HK-2 (cell line): ENCODE measurements around the gene RNF145.
"Not testable (repeated sequence)": the region's sequence is repeated elsewhere in the genome, so short reads cannot be mapped to it uniquely, and the experiment has no call there.

Experiments
- DNase-seq: peaks from one replicate; pipeline ENCODE4 v3.0.0-alpha.2; 2018; ENCODE audit not compliant: unreplicated experiment

RNF145 gene, protein sequence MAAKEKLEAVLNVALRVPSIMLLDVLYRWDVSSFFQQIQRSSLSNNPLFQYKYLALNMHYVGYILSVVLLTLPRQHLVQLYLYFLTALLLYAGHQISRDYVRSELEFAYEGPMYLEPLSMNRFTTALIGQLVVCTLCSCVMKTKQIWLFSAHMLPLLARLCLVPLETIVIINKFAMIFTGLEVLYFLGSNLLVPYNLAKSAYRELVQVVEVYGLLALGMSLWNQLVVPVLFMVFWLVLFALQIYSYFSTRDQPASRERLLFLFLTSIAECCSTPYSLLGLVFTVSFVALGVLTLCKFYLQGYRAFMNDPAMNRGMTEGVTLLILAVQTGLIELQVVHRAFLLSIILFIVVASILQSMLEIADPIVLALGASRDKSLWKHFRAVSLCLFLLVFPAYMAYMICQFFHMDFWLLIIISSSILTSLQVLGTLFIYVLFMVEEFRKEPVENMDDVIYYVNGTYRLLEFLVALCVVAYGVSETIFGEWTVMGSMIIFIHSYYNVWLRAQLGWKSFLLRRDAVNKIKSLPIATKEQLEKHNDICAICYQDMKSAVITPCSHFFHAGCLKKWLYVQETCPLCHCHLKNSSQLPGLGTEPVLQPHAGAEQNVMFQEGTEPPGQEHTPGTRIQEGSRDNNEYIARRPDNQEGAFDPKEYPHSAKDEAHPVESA

DNA sequence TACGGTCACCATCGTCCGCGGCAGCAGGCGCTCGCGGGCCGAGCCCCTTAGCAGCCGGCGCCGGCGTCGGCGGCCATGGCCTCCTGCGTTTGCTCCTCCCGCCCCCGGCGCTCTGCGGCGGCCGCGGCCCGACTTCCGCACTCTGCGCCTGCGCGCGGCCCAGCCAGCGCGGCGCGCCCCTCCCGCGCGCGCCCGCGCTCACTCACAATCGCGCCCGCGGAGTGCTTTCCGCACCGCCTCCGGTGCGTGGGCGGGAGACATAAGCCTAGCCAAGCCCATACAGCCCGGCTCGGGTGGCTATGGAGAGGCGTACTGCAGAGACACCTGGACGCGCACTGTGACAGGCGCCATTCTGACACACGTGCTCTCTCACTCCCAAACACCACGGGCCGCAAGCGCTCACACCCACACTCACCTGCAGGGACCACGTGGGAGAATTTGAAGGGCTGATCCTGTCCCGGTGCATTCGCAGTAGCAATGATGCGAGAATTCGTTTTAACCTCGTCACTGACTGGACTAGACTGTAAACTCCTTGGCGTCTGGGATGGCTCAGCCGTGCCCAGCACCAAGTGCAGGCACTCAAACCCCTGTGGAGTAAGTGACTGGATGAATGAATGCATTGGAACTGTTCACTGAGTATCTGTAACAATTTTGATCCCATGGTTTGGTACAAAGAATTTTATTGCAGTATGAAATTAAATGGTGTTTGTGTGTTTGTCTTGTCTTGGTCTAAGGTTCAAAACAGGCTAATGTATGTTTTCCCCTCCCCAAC is at the start of gene RNF145:
Gene RNF145, minus strand, starts transcription at position 116 of the 772 bp plus-strand sequence. CDS start 5,936 bp downstream, outside the sequence.
- peak; percentile 76 for DNase-seq

DNA sequence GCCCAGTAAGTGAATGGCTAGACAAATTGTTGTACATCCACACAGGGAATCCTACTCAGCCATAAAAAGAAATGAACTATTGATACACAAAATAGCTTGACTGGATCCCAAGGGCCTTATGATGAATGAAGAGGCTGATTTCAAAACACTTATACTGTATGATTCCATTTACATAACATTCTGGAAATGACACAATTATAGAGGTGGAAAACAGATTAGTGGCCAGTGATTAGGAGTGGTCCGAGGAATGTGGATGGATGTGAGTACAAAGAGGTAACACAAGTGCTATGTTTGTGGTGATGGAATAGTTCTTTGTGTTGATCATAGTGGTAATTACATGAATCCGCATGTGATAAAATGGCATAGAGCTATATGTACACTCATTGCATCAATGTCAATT is 49.0 kb upstream of the RNF145 start:
- no peak for DNase-seq

DNA sequence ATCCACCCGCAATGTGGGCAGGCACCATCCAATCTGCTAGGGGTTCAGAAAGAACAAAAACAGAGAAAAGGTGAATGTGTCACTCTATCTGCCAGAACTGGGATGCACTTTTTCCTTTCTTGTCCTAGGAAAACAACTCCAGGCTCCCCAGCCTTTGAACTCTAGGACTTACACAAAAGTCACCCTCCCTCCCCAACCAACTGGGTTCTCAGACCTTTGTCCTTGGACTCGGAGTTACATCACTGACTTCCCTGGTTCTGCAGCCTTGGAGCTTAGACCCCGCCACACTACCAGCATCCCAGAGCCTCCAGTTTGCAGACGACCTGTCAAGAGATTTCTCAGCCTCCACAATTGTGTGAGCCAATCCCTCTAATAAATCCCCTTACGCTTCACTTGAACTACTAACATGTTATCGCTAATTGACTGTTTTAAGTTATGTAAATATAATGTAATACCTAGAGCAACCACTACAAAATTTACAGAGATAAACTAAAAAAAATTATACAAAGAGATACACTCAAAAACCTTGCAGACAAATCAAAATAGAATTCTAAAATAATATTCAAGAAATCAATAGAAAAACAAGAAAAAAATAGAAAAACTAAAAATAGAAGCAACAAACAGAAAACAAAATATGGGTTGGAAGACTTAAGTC is 48.4 kb upstream of the RNF145 start:
- no peak for DNase-seq

DNA sequence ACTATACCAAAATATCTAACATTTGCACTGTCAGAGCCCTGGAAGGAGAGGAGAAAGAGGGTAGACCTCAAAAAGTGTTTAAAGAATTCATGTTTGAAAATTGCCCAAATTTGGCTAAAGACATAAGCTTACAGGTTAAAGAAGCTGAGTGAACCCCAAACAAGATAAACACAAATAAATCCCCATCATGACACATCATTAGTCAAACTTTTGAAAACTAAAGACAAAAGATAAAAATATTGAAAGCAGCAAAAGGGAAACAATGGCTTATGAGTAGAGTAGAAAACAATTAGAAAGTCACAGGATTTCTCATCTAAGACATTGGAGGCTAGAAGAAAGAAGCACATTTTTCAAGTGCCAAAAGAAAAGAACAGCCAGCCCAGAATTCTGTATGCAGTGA is 47.7 kb upstream of the RNF145 start:
- DNase-seq: no peak

DNA sequence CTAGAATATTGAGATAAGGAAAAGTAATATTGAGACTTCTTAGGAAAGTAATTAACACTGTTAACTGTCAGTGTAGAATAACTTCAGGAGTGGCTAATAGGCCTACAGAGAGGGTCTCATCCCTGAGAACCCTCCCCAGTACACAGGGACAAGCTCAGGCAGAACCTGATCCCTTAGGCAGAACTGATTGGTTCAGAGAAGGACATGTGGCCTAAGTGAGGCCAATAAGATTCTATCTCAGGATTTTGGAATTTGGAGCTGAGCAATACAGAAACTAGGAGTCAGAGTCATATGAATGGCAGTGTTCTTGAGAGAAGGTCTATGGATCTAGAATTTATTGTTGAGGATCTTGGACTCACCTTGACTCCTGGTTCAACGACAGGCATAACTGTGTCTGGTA is 42.8 kb upstream of the RNF145 start:
- no peak for DNase-seq

DNA sequence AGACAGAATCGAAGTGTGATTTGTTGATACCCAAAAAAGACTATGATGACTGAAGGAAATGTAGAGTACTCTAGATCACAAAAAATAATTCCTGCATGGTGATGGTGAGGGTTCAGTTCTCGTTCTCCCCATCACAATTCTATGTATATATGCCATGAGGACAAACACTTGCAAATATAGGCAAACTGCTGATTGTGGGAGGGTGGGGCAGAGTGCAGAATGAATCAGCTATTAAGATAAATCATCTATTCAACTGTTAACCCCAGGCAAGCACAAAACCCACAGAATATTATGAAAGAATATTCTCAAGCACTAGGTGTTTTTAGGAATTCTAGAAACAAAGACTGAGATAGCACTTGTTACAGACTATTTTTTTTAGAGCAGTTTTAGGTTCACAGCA is 39.8 kb upstream of the RNF145 start:
- DNase-seq: no peak

DNA sequence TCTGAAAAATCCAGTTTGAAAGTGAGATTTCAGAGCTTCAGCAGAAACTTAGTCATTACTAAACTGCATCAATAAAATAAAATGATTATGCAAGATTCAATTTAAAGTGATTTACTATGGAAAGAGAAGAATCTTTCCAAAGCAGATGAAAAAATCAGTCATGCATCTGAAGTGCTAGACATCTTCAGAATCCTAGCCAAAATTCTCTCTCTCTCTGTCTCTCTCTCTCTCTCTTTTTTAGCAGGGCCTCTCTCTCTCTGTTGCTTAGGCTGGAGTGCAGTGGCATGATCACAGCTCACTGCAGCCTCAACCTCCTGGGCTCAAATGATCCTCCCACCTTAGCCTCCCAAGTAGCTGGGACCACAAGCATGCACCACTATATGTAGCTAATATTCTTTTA is 35.5 kb upstream of the RNF145 start:
- DNase-seq: no peak

DNA sequence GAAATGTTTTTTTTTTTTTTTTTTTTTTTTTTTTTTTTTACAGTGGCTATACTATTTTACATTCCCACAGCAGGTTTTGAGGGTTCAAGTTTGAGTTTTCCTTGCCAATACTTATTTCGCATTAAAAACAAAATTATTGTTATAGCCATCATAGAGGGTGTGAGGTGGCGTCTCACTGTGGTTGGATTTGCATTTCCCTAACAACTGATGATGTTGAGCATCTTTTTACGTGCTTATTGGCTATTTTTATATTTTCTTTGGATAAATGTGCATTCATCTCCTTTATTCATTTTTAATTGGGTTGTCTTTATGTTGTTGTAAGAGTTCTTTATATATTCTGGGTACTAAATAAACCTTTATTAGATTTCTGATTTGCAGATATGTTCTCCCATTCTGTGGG is 34.8 kb upstream of the RNF145 start:
- no peak for DNase-seq

DNA sequence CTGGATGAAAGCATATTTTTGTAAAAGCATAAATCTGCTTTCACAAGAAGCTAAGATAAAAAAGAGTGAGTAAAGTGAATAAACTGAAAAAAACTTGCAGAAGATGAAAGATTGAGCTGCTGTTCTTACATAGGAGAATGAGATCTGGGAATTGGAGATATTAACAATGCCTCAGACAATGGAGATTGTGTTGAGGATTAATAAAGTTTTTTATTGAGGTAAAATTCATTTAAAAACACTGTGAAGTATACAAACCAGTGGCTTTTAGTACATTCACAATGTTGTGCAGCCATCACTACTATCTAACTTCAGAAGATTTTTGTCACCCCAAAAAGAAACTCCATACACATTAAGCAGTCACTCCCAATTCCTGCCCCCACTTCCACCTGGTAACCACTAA is 34.0 kb upstream of the RNF145 start:
- DNase-seq: no peak

DNA sequence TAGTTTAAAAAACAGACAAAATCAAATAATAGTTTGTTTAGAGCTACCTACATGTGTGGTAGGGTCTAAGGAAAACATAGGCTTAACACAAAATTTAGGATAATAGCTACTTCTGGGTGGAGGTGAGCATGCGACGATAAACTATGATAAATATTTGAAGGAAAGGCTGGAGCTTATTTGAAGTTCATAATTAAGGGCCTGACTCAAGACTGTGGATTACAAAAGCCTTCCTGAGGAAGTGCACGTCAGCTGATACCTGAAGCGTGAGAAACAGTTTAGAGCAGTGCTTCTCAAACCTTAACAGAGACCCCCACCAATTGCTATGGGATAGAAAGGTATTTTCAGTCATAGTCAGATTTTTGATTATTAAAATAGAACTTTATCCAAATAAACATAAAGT is 33.3 kb upstream of the RNF145 start:
- DNase-seq: no peak

DNA sequence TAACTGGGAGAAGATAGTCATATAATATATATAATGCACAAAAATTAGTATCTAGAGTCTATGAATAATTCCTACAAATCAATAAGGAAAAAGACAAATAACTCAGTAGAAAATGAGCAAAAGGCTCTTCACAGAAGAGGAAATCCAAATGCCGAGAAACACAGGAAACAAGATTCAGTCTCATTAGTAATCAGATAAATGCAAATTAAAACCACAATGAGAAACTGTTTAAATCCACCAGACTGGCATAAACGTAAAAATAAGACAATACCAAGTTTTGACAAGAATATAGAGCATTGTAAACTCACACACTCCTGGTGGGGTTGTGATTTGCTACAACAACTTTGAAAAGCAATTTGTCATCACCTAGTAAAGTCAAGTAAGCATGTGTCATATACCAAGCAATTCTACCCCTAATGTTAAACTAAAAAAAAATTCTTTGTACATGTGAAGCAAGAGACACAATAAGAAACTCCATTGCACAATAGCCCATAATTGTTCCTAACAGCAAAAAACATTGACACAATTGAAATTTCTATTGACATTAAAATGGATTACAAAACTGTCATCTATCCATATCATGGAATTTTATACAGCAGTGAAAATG is 32.7 kb upstream of the RNF145 start:
- no peak for DNase-seq

DNA sequence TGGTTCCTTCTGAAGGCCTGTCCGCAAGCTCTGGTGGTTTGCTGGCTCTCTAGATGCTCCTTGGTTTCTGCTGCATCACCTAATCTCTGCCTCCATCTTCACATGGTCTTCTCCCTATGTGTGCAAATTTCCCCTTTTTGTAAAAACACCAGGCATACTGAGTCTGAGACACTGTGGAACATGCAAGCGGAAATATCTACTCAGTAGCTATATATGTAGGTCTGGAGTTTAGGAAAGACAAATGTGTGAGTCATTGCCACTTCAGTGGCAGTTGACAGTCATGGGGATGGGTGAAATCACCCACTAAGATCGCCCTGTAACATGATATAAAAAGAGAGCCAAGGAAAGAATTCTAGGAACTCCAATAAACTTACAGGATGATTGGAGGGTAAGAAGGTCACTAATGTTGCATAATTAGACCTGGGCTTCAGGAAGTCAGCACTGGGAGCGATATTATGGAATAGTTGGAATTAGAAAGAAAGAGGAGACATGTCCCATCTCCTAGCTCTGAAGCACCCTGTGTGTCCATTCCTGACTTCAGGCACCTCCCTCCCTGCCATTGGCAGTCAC is 31.0 kb upstream of the RNF145 start:
- peak; percentile 38 for DNase-seq

DNA sequence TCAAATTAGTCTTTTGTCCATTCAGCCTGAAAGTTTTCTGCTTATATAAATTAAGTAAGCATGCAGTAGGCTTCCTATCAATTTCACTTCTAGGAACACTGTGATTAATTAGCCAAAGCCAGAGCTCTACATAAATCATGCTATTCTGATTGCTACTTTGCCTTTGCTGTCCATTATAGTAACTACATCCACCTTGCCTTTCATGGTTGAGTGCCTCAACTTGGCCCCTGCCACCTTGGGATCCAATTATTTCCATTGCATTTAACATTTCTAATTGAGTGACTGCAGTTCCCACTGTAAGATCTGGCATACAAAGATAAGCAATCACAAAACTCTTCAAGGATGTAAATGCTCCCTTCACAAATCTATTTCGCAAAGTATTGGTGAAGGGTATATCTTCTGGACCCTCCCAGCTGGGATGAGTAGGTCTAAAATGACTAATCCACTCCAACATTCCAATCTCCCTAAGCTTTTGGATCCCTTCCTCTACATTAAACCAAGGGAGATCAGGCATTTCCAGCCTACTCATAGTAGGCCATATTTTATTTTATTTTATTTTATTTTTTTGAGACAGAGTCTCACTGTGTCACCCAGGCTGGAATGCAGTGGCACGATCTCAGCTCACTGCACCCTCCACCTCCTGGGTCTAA is 26.6 kb upstream of the RNF145 start:
- not testable (repeated sequence) for DNase-seq

DNA sequence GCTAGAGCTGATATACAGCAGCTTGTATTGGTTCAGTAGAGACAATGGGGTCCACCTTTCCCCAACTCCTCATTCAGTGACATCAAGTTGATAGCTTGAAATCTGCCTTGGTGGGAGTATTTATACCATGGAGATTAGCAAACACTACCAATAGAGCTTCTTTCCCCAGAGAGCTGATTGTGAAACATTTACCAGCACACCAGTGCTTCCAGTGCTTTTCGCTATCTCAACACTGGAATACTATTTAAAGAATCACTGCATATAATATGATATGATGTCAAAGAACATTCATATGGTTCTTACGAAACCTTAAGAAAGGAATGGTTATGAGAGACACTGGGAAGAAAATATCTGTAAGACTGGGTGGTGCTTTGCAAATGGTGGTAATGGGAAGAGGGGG is 21.8 kb upstream of the RNF145 start:
- DNase-seq: no peak

DNA sequence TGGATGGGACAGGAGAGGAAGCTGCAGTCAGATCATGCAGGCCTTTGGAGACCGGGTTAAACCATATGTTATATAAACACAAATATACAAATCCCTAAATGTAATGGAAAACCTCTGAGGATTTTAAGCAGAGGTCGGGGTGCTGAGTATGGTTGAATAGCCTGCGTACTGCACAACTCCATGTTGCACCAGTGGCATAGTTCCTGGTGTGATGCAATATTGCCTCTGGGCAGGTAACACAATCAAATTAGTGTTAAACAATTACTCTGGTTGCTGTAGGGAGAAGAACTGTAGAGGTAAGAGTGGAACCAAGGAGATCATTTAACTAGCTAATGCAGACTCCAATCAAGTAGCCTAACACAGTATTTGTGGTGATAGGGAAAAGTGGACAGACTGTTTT is 21.3 kb upstream of the RNF145 start:
- DNase-seq: no peak

DNA sequence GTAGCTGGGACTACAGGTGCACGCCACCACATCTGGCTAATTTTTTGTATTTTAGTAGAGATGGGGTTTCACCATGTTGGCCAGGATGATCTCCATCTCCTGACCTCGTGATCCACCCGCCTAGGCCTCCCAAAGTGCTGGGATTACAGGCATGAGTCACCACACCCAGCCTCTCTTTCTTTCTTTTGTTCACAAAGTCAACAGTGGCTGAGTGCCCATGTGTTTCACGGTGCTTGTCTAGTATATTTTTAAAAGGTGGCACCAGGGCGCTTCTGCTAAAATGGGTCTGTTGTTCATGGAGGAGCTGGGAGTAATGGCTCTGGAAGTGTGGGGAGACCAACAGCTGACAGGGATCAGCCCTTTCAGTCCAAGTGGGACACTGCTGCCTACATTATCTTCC is 18.7 kb upstream of the RNF145 start:
- DNase-seq: not testable (repeated sequence)

DNA sequence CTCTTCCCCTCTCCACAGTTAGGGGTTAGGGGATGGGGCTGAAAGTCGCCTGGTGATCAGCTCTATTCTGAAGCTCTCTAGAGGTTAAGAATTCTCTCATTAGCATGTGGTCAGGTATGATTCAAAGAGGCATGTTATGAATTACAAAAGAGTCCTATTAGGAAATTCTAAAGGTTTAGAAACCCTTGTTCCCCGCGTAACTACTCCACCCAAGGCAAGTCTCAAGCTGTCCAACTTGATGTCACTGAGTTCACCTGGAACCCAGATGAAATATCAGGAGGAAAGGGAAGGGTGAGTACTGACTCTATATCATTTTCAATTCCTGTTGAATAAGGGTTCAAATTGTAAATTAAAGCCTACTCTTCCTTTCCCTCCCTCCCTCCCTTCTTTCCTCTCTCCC is 18.1 kb upstream of the RNF145 start:
- no peak for DNase-seq

DNA sequence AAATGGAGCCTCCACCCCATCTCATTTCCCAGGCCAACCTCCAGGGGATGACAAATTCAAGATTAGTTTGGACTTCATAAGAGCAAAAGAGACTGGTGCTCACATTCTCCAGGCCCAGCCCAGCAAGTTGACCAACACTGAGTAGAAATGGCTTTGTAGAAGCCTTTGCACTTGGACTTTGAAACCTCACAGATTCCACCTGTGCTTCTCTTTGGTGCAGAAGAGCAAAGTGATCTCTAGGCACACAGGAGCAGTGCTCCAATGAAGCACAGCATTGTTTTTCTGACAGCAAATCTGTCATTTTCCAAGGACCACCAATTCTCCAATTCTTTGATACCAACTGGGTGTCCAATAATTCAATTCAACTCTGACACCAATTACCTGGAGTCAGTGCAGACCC is 17.1 kb upstream of the RNF145 start:
- no peak for DNase-seq

DNA sequence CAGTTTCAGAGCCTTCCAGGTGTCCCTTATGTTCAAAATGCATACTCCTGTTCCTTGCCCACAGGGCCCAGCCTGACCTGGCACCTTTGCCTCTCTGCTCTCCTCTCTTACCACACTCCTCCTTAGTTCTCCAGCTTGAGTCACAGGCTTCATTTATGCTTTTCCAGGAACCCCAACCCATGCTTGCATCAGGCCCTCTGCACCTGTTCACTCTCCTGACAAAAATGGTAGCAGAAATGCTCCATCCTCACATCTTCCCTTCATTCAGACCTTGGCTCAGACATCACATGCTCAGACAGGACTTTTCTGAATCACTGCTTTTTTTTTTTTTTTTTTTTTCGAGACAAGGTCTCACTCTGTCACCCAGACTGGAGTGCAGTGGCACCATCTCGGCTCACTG is 15.1 kb upstream of the RNF145 start:
- DNase-seq: no peak

DNA sequence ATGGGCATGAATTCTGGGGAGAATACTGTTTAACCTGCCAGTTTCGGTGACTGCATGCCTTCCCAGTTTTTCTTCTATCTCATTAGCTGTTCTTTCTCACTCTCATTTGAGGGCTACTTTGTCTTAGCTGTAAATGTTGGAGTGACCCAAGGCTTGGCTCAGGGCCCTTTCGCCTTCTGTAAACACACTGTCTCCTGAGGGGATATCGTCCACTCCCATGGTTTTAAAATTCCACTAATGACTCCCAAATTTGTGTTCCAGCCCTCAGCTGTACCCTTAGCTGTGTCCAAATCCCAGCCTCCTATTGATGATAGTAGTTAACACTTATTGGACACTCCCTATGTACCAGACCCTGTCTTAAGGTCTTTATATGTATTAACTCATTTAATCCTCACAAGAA is 14.1 kb upstream of the RNF145 start:
- no peak for DNase-seq

DNA sequence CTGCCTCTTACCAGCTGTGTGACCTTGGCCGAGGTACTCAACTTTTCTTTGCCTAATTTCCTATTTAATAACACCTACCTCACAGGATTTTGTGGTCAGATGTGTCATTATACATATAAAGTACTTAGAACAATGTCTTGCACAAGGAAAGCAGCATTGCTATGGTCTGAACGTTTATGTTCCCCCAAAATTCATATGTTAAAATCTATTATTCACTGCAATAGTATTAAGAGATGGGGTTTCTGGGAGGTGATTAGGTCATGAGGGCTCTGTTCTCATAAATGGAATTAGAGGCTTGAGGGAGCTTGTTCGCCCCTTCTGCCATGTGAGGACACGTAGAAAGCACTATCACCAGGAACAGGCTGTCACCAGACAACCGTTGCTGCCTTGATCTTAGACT is 10.9 kb upstream of the RNF145 start:
- no peak for DNase-seq
